Ishikawa (cell line): ENCODE data around the gene ARID5A.

Source experiments
- CEBPB ChIP-seq: IDR thresholded peaks from 2 replicates; pipeline ENCODE4 v1.6.1; 2012
- CREB1 ChIP-seq: IDR thresholded peaks from 2 replicates; pipeline ENCODE4 v1.6.1; 2012; ENCODE audit warnings: low read depth
- EGR1 ChIP-seq: IDR thresholded peaks from 2 replicates; pipeline ENCODE4 v1.6.1; 2012
- EP300 ChIP-seq: IDR thresholded peaks from 2 replicates; pipeline ENCODE4 v1.6.1; 2012; ENCODE audit warnings: borderline replicate concordance
- FOXM1 ChIP-seq: IDR thresholded peaks from 2 replicates; pipeline ENCODE4 v1.6.1; 2012; ENCODE audit warnings: low read depth, borderline replicate concordance
- NFIC ChIP-seq: IDR thresholded peaks from 2 replicates; pipeline ENCODE4 v1.6.1; 2012
- RAD21 ChIP-seq: IDR thresholded peaks from 2 replicates; pipeline ENCODE4 v1.6.1; 2012; ENCODE audit warnings: low read depth
- TAF1 ChIP-seq: IDR thresholded peaks from 2 replicates; pipeline ENCODE4 v1.6.1; 2012; ENCODE audit warnings: low read depth, mild to moderate bottlenecking
- TCF12 ChIP-seq: IDR thresholded peaks from 2 replicates; pipeline ENCODE4 v1.6.1; 2012; ENCODE audit warnings: low read depth
- TEAD4 ChIP-seq: IDR thresholded peaks from 2 replicates; pipeline ENCODE4 v1.6.1; 2012
- YY1 ChIP-seq: IDR thresholded peaks from 2 replicates; pipeline ENCODE4 v1.6.1; 2012; ENCODE audit warnings: low read depth
- ZBTB7A ChIP-seq: IDR thresholded peaks from 2 replicates; pipeline ENCODE4 v1.6.1; 2012; ENCODE audit warnings: low read depth
- TF ChIP-seq, protein P1 (sequence below): IDR thresholded peaks from 2 replicates; pipeline ENCODE4 v1.6.1; 2012
- TF ChIP-seq, protein P2 (sequence below): IDR thresholded peaks from 2 replicates; pipeline ENCODE4 v1.6.1; 2012
- TF ChIP-seq, protein P3 (sequence below): IDR thresholded peaks from 2 replicates; pipeline ENCODE4 v1.6.1; 2012; ENCODE audit warnings: low read depth, mild to moderate bottlenecking

Gene ARID5A

DNA sequence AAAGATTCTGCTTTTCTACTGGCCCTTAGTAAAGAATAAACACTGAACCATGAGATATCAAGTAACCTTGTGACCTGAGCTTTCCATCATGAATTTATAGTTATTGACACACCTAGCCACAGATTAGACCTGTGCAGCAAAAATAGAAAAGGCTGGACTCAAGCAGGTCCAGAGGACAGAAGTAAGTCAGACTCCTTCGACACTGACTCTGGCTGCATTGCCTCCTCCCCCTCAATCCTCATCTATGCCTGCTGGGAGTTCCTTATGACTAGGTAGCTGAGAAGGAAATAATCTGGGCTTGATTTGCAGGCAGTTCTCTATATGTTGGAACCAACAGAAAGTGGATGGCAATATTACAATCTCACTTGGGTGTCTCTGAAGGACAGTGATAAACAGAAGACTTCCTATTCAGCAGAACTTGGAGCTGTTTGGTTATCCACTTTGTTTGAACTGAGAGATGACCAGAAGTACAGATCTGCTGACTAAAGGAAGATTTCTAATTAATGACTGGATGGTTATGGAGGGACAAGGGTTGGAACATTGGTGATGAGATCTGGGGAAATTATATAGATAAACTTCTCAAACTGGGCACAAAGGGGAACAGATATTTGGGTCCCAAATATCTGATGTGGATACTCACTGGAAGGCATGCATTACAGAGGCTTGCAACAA is 39.4 kb downstream of the ARID5A start:
- TF ChIP-seq ZBTB7A (no peak), RAD21 (no peak), CEBPB (no peak), NFIC (no peak), TCF12 (no peak), EP300 (no peak), TAF1 (no peak), TEAD4 (no peak), YY1 (no peak), EGR1 (no peak), FOXM1 (no peak)
- TF ChIP-seq, protein P1, sequence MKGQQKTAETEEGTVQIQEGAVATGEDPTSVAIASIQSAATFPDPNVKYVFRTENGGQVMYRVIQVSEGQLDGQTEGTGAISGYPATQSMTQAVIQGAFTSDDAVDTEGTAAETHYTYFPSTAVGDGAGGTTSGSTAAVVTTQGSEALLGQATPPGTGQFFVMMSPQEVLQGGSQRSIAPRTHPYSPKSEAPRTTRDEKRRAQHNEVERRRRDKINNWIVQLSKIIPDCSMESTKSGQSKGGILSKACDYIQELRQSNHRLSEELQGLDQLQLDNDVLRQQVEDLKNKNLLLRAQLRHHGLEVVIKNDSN, result no peak
- TF ChIP-seq, protein P2, sequence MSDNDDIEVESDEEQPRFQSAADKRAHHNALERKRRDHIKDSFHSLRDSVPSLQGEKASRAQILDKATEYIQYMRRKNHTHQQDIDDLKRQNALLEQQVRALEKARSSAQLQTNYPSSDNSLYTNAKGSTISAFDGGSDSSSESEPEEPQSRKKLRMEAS, result no peak
- TF ChIP-seq, protein P3, sequence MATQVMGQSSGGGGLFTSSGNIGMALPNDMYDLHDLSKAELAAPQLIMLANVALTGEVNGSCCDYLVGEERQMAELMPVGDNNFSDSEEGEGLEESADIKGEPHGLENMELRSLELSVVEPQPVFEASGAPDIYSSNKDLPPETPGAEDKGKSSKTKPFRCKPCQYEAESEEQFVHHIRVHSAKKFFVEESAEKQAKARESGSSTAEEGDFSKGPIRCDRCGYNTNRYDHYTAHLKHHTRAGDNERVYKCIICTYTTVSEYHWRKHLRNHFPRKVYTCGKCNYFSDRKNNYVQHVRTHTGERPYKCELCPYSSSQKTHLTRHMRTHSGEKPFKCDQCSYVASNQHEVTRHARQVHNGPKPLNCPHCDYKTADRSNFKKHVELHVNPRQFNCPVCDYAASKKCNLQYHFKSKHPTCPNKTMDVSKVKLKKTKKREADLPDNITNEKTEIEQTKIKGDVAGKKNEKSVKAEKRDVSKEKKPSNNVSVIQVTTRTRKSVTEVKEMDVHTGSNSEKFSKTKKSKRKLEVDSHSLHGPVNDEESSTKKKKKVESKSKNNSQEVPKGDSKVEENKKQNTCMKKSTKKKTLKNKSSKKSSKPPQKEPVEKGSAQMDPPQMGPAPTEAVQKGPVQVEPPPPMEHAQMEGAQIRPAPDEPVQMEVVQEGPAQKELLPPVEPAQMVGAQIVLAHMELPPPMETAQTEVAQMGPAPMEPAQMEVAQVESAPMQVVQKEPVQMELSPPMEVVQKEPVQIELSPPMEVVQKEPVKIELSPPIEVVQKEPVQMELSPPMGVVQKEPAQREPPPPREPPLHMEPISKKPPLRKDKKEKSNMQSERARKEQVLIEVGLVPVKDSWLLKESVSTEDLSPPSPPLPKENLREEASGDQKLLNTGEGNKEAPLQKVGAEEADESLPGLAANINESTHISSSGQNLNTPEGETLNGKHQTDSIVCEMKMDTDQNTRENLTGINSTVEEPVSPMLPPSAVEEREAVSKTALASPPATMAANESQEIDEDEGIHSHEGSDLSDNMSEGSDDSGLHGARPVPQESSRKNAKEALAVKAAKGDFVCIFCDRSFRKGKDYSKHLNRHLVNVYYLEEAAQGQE, result no peak

DNA sequence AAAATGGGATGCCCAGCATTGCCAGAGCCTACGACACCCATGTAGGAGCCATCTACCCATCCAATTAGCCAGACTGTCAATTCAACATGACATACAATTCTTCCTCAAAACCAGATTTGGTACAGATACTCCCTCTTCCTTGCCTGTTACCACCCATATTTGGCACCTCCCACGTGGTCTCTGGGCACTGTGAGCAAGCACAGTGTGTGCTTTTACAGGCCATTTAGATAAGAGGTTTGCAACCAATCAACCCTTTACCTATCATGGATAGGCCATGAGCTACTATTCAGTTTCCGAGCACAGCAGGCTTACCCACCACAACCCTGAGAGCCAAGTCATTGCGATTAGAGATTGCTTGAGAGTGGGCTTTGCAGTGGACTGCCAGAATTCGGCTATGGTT is 40.9 kb downstream of the ARID5A start:
- no peak for TF ChIP-seq ZBTB7A
- no peak for TF ChIP-seq RAD21
- TF ChIP-seq, protein P2, result no peak
- no peak for TF ChIP-seq FOXM1
- no peak for TF ChIP-seq TCF12
- TF ChIP-seq EGR1, result no peak
- no peak for TF ChIP-seq TEAD4
- TF ChIP-seq EP300, result no peak
- no peak for TF ChIP-seq YY1
- TF ChIP-seq TAF1, result no peak
- TF ChIP-seq, protein P3, result no peak
- no peak for TF ChIP-seq CREB1
- TF ChIP-seq, protein P1, result no peak
- TF ChIP-seq CEBPB, result no peak

DNA sequence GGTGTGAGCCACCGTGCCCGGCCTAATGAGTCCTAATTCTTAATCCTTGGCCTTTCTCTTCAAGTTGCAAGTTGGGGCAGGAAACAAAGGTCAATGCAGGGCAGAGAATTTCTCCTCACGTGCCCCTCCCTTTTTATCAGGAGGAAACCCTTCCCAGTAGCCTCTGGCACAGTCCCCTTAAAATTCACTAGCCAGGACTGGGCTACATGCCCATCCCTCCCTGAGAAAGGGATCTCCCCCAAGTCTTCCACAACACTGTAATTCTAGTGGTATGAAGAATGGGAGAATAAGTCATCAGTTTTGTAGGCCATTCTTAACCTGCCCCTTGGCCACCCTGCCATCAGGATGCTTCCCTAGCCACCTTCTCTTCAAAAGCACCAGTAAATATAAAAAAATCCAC is 42.2 kb downstream of the ARID5A start:
- TF ChIP-seq, protein P1, result no peak
- TF ChIP-seq, protein P2, result no peak
- TF ChIP-seq CREB1 (no peak), EP300 (no peak), ZBTB7A (no peak), CEBPB (no peak), TEAD4 (no peak), RAD21 (no peak), TAF1 (no peak), NFIC (no peak), YY1 (no peak), EGR1 (no peak), FOXM1 (no peak), TCF12 (no peak)
- TF ChIP-seq, protein P3, result no peak

DNA sequence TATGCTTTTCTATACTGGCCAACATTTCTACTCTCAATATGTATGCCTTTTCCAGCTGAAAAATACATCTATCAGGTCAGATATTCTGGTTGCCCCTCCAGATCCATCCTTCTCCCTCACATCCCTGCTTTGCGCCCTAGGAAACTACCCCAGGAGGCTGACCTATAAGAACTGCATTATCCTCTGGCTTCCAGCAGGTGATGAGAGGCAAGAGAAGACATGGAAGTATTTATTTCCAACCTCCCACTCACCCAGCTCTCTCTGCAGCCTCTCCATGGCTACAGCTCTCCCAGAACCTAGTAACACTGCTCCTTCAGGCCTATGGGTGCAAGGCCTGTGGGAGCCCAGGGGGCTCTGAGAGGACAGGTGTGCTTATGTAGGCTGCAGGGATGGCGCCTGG is 42.9 kb downstream of the ARID5A start:
- TF ChIP-seq, protein P3, result no peak
- TF ChIP-seq TEAD4, result no peak
- TF ChIP-seq, protein P1, result no peak
- no peak for TF ChIP-seq EP300
- TF ChIP-seq TCF12, result no peak
- no peak for TF ChIP-seq FOXM1
